ENCODE data around the gene ABHD17B. TPM values are rescaled to one million over a fixed set of nuclear protein-coding genes. Genes with fewer than 3 reads are reported as not detected.

ABHD17B gene
- total RNA-seq, 4 donors from 2014 or later: 13.0 to 25.4 (median 15.2) TPM

GRCh38 chr9:71896761-71897160 lies 14.2 kb downstream of the ABHD17B start:
- no peak for TF ChIP-seq CTCF (IDR thresholded peaks at IDR 0.05; ENCODE audit: low read depth)

GRCh38 chr9:71895955-71896354 lies 15.0 kb downstream of the ABHD17B start:
- TF ChIP-seq CTCF (IDR thresholded peaks at IDR 0.05; ENCODE audit: low read depth): no peak

GRCh38 chr9:71895117-71895516 lies 15.9 kb downstream of the ABHD17B start:
- TF ChIP-seq CTCF (IDR thresholded peaks at IDR 0.05; ENCODE audit: low read depth): no peak

- no peak for TF ChIP-seq CTCF (IDR thresholded peaks at IDR 0.05; ENCODE audit: low read depth)
Measured at GRCh38 chr9:71891557-71892189, 19.3 kb downstream of the ABHD17B start.

- no peak for TF ChIP-seq CTCF (IDR thresholded peaks at IDR 0.05; ENCODE audit: low read depth)
Measured at GRCh38 chr9:71890042-71890679, 20.8 kb downstream of the ABHD17B start.

- TF ChIP-seq CTCF (IDR thresholded peaks at IDR 0.05; ENCODE audit: low read depth): no peak
Measured at GRCh38 chr9:71887362-71887761, 23.6 kb downstream of the ABHD17B start.

- no peak for TF ChIP-seq CTCF (IDR thresholded peaks at IDR 0.05; ENCODE audit: low read depth)
Measured at GRCh38 chr9:71886541-71886940, 24.5 kb downstream of the ABHD17B start.

Measured in subcutaneous adipose tissue (tissue), 4 donors.